ENCODE data around the gene ADCYAP1R1. TPM values are rescaled to one million over a fixed set of nuclear protein-coding genes. Genes with fewer than 3 reads are reported as not detected.

ADCYAP1R1 gene
- total and polyA plus RNA-seq, 2 of the 8 experiments (the other 6 are each of a cell fraction or from before 2014, with no cell fraction given), result 14.4 to 14.6 TPM

- no peak for TF ChIP-seq CHD7 (IDR thresholded peaks at IDR 0.05; ENCODE audit: insufficient replicate concordance, low read length)
- no peak for TF ChIP-seq SIRT6 (IDR thresholded peaks at IDR 0.05; ENCODE audit: low read length)
- no peak for TF ChIP-seq RBBP5 (IDR thresholded peaks at IDR 0.05; ENCODE audit: borderline replicate concordance, low read depth, low read length)
- TF ChIP-seq MAFK (IDR thresholded peaks at IDR 0.05; ENCODE audit: low read depth, low read length), result no peak
- no peak for TF ChIP-seq SP2 (IDR thresholded peaks at IDR 0.05; ENCODE audit: low read length)
- no peak for TF ChIP-seq BCL11A (IDR thresholded peaks at IDR 0.05; ENCODE audit: low read depth in 2 of 2, low read length in 2 of 2)
Observed at GRCh38 chr7:31066516-31067130, 14.5 kb downstream of the ADCYAP1R1 start (continued).
